ENCODE measurements around the gene CST2. TPM values are rescaled to one million over a fixed set of nuclear protein-coding genes. Genes with fewer than 3 reads are reported as not detected.

The CST2 gene, protein sequence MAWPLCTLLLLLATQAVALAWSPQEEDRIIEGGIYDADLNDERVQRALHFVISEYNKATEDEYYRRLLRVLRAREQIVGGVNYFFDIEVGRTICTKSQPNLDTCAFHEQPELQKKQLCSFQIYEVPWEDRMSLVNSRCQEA
- total RNA-seq (2022), result not detected in 2 replicates
- not detected for Bru-seq, nascent RNA
- not detected for BruChase-seq, experiment 1, labeled RNA remaining after a 6-hour chase
- BruChase-seq, experiment 2, labeled RNA remaining after a 2-hour chase, result not detected
- long read RNA-seq, result 0 reads

DNA sequence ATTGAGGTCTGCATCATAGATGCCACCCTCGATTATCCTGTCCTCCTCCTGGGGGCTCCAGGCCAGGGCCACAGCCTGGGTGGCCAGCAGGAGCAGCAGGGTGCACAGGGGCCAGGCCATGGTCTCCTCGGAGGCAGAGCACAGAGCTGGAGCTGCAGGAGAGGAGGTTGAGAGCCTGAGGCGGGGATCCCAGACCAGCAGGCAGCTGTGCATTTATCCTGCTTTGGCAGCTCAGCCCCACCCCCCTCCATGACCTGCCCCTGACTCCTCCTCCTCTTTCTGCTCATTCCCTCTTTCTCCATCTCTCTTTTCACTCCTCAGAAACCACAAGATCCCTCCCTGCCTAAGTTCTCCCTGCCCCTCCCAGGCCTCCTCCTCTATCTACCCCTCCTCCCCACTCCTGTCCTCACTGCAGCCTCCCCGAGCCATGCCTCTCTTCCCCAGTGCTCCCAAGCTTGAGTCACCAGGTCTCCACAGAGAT lies at the start of gene CST2:
Gene CST2 (minus strand): TSS at position 189 of the 481 bp plus-strand sequence. CDS start 69 bp downstream, at position 120.
- ChIA-PET POLR2A (no interaction called here), CTCF (no interaction called here)
- no TSS peak for BruUV-seq (replicated peaks)
- H3K36me3 Mint-ChIP-seq (ENCODE audit: insufficient read depth, unreplicated experiment), result no peaks in the 10 kb centered on the region
- DNase-seq (ENCODE audit: unreplicated experiment), result no peak
- intact Hi-C loops (cut with micrococcal nuclease), result no loop called here
- no peaks in the 10 kb centered on the region for H3K27me3 Mint-ChIP-seq (ENCODE audit: insufficient read depth, unreplicated experiment)
- no peak within 1 kb of the TSS for H3K4me3 Mint-ChIP-seq (ENCODE audit: unreplicated experiment)
- H3K27ac Mint-ChIP-seq (ENCODE audit: low read depth, unreplicated experiment), result no peak within 1 kb of the TSS
- TF ChIP-seq CTCF (IDR thresholded peaks at IDR 0.05; ENCODE audit: unreplicated experiment), result no peak
- peaks cover 48% of the 10 kb centered on the region for H3K9me3 Mint-ChIP-seq (ENCODE audit: unreplicated experiment)
- no peaks in the 10 kb centered on the region for H3K4me1 Mint-ChIP-seq (ENCODE audit: insufficient read depth, unreplicated experiment)

- peaks cover 19% of the 10 kb centered on the region for H3K9me3 Mint-ChIP-seq (ENCODE audit: unreplicated experiment)
- no peak overlapping the region for H3K4me3 Mint-ChIP-seq (ENCODE audit: unreplicated experiment)
- TF ChIP-seq CTCF (IDR thresholded peaks at IDR 0.05; ENCODE audit: unreplicated experiment), result no peak
- H3K27ac Mint-ChIP-seq (ENCODE audit: low read depth, unreplicated experiment), result no peak overlapping the region
- no TSS peak for BruUV-seq (replicated peaks)
- CTCF ChIA-PET, result no interaction called here
- no peaks in the 10 kb centered on the region for H3K27me3 Mint-ChIP-seq (ENCODE audit: insufficient read depth, unreplicated experiment)
- no peaks in the 10 kb centered on the region for H3K36me3 Mint-ChIP-seq (ENCODE audit: insufficient read depth, unreplicated experiment)
- POLR2A ChIA-PET, result no interaction called here
- intact Hi-C loops (cut with micrococcal nuclease), result no loop called here
- H3K4me1 Mint-ChIP-seq (ENCODE audit: insufficient read depth, unreplicated experiment), result no peaks in the 10 kb centered on the region
- no peak for DNase-seq (ENCODE audit: unreplicated experiment)
Observed at GRCh38 chr20:23875606-23876237, 49.2 kb upstream of the CST2 start.

DNA sequence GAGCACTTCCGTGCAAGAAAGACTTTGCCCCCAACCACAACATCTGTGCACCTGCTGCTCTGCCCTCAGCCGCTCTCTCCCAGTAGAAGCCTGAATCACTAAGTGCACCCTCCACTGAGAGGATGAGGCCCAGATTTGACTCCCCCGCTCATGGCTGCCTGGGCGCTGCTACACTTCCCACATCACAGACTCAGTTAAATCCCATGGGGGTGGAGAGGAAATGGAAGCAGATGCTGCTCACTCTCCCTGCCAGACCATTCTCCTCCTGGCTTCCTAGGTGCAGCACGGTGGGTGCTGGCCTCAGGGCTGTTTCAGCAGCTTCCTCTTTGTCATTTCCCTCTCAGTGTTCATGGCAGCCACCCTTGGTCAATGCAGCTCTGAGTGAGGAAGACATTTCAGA lies 48.2 kb upstream of the CST2 start:
- Mint-ChIP-seq H3K36me3 (ENCODE audit: insufficient read depth, unreplicated experiment) (no peaks in the 10 kb centered on the region), H3K27ac (ENCODE audit: low read depth, unreplicated experiment) (no peak overlapping the region), H3K4me3 (ENCODE audit: unreplicated experiment) (no peak overlapping the region), H3K27me3 (ENCODE audit: insufficient read depth, unreplicated experiment) (no peaks in the 10 kb centered on the region), H3K9me3 (ENCODE audit: unreplicated experiment) (peaks cover 29% of the 10 kb centered on the region), H3K4me1 (ENCODE audit: insufficient read depth, unreplicated experiment) (no peaks in the 10 kb centered on the region)
- DNase-seq (ENCODE audit: unreplicated experiment), result no peak
- intact Hi-C loops (cut with micrococcal nuclease), result no loop called here
- TF ChIP-seq CTCF (IDR thresholded peaks at IDR 0.05; ENCODE audit: unreplicated experiment), result no peak
- CTCF ChIA-PET, result interaction anchor here (0.6 kb wide), 1 partner anchor 433 kb away, joined by 3 read pairs; no protein-coding TSS in a partner anchor
- BruUV-seq (replicated peaks), result no TSS peak
- POLR2A ChIA-PET, result no interaction called here

DNA sequence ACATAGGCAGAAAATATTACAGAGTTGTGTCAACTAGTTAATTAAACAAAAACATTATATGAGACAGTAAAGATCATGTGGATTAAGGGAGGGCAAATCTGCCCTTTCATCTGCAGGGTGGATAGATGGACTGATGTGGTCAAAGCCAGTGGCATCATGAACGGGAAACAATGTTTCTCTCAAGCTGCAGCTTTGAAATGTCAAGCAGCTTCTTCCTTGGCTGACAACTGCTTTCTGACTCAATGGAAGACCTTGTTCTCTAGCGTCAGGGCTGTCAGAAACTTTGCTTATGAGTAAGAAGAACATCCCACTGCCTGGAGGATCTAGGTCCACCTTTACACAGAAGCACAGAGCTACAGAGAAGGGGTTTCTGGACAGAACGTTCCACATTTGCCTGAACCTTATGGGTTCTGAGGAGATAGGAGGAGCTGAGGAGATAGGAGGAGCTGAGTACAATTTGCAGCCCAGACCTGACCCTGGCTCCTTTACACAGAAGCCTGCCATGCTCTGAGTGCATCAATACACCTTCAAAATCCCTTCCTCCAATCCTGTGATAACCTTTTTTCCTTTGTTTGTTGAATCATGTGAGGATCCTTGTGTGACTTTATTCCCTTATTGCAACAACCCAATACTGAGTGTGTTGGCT lies 47.0 kb upstream of the CST2 start:
- Mint-ChIP-seq H3K9me3 (ENCODE audit: unreplicated experiment) (peaks cover 36% of the 10 kb centered on the region), H3K36me3 (ENCODE audit: insufficient read depth, unreplicated experiment) (no peaks in the 10 kb centered on the region), H3K4me1 (ENCODE audit: insufficient read depth, unreplicated experiment) (no peaks in the 10 kb centered on the region), H3K4me3 (ENCODE audit: unreplicated experiment) (no peak overlapping the region), H3K27ac (ENCODE audit: low read depth, unreplicated experiment) (no peak overlapping the region), H3K27me3 (ENCODE audit: insufficient read depth, unreplicated experiment) (no peaks in the 10 kb centered on the region)
- CTCF ChIA-PET, result no interaction called here
- TF ChIP-seq CTCF (IDR thresholded peaks at IDR 0.05; ENCODE audit: unreplicated experiment), result no peak
- BruUV-seq (replicated peaks), result no TSS peak
- DNase-seq (ENCODE audit: unreplicated experiment), result no peak
- POLR2A ChIA-PET, result no interaction called here
- intact Hi-C loops (cut with micrococcal nuclease), result no loop called here
